NB4 (cell line): ENCODE data around the gene LILRB5.
"Not testable (repeated sequence)": the region's sequence is repeated elsewhere in the genome, so short reads cannot be mapped to it uniquely, and the experiment has no call there.

ENCODE experiments used
- DNase-seq: peaks from one replicate; pipeline ENCODE4 v3.0.0; 2010; ENCODE audit warnings: low read depth
- H3K4me3 ChIP-seq: one replicate; pipeline ENCODE4 v1.5.1; 2011; ENCODE audit warnings: mild to moderate bottlenecking, low read depth, low read length, moderate library complexity
- MAX ChIP-seq: IDR thresholded peaks from 2 replicates; pipeline ENCODE4 v1.6.1; 2011; ENCODE audit warnings: low read depth, low read length
- MYC ChIP-seq: IDR thresholded peaks from 2 replicates; pipeline ENCODE4 v1.6.1; 2011; ENCODE audit warnings: low read depth, low read length
- POLR2A ChIP-seq: IDR thresholded peaks from 2 replicates; pipeline ENCODE4 v1.6.1; 2011; ENCODE audit warnings: mild to moderate bottlenecking; ENCODE audit not compliant: insufficient read length; ENCODE audit errors: extremely low read depth
- TF ChIP-seq, protein P1 (sequence below): IDR thresholded peaks from one replicate; pipeline ENCODE4 v1.5.1; 2012; ENCODE audit warnings: low read depth, low read length

LILRB5 gene

DNA sequence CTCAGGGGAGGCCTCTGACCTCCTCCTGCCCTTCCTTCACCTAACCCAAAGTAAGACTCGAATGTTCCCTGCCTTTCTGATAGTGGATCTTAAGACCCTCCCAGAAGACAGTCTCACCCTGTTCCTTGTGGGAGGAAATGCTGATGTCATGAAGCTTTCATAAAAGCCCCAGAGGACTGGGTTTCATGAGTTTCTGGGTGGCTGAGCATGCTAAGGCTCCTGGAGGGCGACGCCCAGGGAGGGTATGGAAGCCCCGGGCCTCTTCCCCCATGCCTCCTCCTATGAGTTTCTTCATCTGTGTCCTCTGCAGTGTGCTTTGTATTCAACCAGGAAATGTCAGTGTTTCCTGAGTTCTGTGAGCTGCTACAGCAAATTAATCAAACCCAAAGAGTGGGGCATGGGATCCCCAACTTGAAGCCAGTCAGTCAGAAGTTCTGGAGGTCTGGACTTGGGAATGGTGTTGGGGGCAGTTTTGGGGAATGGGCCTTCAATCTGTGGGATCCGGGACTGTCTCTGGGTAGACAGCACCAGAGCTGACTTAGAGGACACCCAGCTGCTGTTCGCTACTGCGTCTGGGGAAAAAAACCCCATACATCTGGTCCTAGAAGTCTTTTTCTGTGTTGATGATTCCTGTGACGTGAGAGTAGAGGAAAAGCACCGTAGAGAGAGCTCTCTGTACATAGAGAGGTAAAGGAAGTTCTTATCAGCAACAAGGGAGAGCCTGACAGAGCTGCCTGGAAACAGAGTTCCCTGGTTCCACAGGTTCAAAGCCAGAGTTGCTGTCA lies 25.8 kb upstream of the LILRB5 start:
- peak; percentile 76 for DNase-seq
- TF ChIP-seq MAX = no peak
- TF ChIP-seq, protein P1, sequence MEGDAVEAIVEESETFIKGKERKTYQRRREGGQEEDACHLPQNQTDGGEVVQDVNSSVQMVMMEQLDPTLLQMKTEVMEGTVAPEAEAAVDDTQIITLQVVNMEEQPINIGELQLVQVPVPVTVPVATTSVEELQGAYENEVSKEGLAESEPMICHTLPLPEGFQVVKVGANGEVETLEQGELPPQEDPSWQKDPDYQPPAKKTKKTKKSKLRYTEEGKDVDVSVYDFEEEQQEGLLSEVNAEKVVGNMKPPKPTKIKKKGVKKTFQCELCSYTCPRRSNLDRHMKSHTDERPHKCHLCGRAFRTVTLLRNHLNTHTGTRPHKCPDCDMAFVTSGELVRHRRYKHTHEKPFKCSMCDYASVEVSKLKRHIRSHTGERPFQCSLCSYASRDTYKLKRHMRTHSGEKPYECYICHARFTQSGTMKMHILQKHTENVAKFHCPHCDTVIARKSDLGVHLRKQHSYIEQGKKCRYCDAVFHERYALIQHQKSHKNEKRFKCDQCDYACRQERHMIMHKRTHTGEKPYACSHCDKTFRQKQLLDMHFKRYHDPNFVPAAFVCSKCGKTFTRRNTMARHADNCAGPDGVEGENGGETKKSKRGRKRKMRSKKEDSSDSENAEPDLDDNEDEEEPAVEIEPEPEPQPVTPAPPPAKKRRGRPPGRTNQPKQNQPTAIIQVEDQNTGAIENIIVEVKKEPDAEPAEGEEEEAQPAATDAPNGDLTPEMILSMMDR = no peak
- TF ChIP-seq POLR2A = no peak
- no peak for TF ChIP-seq MYC
- no peak overlapping the region for H3K4me3 ChIP-seq

GRCh38 chr19:54281729-54282075 lies 24.6 kb upstream of the LILRB5 start:
- DNase-seq, H3K4me3 ChIP-seq: not testable (repeated sequence)

DNA sequence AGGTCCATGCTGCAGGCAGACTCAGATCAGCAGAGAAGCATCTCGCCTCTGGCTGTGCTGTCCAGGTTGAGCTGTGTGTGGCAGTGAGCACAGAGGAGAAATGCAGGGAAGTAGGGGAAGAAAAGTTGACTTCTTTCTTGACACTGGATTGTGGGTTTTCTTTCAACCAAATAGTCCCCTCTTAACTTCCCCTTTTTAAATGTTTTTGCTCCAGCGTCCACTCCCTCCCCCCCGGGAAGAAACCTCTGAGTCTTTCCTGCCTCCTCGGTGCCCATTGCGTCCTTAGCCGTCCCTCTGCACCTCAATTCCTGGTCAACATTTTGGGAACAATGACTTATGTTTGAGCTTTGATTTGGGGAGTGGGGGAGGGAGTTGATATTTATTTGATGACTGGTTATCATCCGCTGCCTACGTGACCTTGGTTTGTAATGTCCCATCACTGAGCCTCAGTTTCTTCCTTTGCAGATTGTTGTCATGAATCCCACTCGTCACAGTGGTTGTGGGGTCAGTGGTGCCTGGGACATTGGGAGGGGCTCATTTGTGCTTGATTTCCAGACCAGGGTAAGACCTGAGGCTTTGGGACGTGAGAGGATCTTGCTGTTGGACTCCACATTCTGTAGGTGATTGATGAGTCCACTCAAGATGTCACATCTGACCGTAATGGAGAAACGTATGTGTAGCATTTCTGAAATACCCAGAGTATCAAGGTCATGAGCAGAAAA lies 24.1 kb upstream of the LILRB5 start, which contains the start of gene LILRB2:
Gene LILRB2 (minus strand): TSS at position 104 of the 722 bp plus-strand sequence. CDS start 614 bp downstream, outside the sequence.
- peak; percentile 59 for DNase-seq
- H3K4me3 ChIP-seq = peak within 1 kb of the TSS; percentile 16
- TF ChIP-seq MAX (no peak), MYC (no peak), POLR2A (no peak)
- TF ChIP-seq, protein P1 = no peak

DNA sequence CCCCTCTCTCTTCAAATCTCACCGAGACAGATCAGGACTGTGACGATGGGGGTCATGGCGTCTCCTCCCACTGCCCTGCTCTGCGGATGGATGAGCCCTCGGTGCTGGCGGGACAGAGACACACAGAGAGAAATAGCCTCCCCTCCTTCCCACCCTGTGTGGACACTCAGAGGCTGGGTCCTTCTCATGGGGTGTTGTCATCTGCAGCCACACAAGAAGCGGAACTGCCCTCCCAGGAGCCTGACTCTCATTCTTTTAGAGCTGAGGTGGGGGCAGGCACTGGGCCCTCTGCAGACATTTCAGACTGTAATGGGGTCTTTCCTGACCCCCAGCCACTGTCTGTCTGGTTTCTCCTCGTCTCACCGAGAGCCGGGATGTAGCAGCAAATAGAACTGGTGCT lies 23.4 kb upstream of the LILRB5 start:
- peak; percentile 53 for DNase-seq
- peak overlapping the region; percentile 16 for H3K4me3 ChIP-seq

DNA sequence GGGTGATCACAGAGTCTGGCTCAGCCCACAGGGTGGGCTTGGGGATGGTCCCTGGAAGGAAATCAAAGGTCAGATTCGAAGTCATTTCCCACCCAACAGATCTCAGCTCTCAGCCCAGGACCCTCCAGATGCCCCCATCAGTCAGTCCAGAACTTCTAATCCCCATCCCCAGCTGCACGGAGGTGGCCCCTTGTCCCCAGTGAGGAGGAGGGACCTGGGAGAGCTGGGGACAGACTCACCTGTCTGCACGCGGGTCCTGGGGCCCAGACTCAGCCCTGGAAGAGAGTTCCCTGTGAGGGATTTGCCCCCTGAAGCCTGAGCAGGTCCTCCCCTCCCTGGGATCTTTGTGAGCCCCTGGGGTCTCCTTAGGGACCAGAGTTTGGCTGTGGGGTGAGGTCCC lies 23.0 kb upstream of the LILRB5 start:
- not testable (repeated sequence) for DNase-seq, H3K4me3 ChIP-seq

DNA sequence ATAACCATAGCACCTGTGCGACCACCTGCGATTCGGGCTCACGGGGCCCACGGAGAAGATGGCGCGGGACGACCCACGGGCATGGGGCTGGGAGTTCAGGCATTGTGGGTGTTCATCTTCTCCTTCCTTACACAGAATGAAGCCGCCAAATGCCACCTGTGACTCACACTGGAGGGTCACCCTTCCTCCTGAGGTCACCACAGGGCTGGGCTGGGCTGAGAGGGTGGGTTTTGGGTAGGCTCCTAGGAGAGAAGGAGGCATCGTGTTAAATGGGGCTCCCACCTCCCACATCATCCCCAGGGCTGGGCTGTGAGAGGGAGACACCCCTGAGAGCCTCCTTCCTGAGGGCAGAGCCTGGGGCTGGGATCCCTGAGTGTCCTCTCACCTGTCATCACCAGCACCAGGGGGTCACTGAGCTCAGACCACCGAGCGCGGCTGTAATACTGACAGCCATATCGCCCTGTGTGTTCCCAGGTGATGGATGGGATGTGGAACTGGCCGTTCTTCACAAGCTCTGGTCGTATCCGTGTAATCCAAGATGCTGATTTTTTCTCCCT lies 22.4 kb upstream of the LILRB5 start:
- TF ChIP-seq MYC (no peak), POLR2A (no peak), MAX (no peak)
- TF ChIP-seq, protein P1 = no peak
- no peak for DNase-seq
- H3K4me3 ChIP-seq = no peak overlapping the region

GRCh38 chr19:54278571-54279195 lies 21.6 kb upstream of the LILRB5 start:
- DNase-seq, H3K4me3 ChIP-seq: not testable (repeated sequence)

- DNase-seq, H3K4me3 ChIP-seq: not testable (repeated sequence)
Measured at GRCh38 chr19:54278056-54278455, 21.0 kb upstream of the LILRB5 start.

GRCh38 chr19:54277111-54277615 lies 20.1 kb upstream of the LILRB5 start:
- H3K4me3 ChIP-seq, DNase-seq: not testable (repeated sequence)
